ENCODE data around the gene LGR6. TPM values are rescaled to one million over a fixed set of nuclear protein-coding genes. Genes with fewer than 3 reads are reported as not detected.

LGR6 gene
- total RNA-seq, 6 experiments from 2014 or later, result 0.17 to 2.0 (median 1.0) TPM

- Histone ChIP-seq H3K36me3 (no peaks in the 10 kb centered on the region), H3K27ac (no peak overlapping the region), H3K4me1 (no peaks in the 10 kb centered on the region), H3K4me3 (no peak overlapping the region), H3K9me3 (no peaks in the 10 kb centered on the region), H3K27me3 (no peaks in the 10 kb centered on the region)
- WGBS (ENCODE audit: insufficient coverage, low coverage, low lambda C conversion rate, missing lambda C conversion rate), result 11% methylated on average over 9 of the region's 9 CpGs
- intact Hi-C loops (cut with DNase I), result loop anchor here in 1 of 2 donors (5.0 kb wide), 1 partner anchor 128 kb away; no protein-coding TSS in a partner anchor
- DNase-seq, result peak; percentile 78 to 83 (median 82)
- TF ChIP-seq CTCF (IDR thresholded peaks at IDR 0.05) (peak; percentile 86 to 96 (median 92)), POLR2A (IDR thresholded peaks at IDR 0.05) (no peak)
- ATAC-seq, result peak; percentile 89 to 97 (median 94)
Measured at GRCh38 chr1:202315576-202316168, 122.1 kb downstream of the LGR6 start.

- Histone ChIP-seq H3K27me3 (no peaks in the 10 kb centered on the region), H3K27ac (no peak overlapping the region), H3K36me3 (no peaks in the 10 kb centered on the region), H3K4me3 (no peak overlapping the region), H3K9me3 (no peaks in the 10 kb centered on the region), H3K4me1 (no peaks in the 10 kb centered on the region)
- intact Hi-C loops (cut with DNase I), result loop anchor here in 1 of 2 donors (5.0 kb wide), 1 partner anchor 129 kb away; no protein-coding TSS in a partner anchor
- ATAC-seq (no peak), DNase-seq (no peak)
- TF ChIP-seq CTCF (IDR thresholded peaks at IDR 0.05) (no peak), POLR2A (IDR thresholded peaks at IDR 0.05) (no peak)
Measured at GRCh38 chr1:202316186-202316585, 122.6 kb downstream of the LGR6 start.

- intact Hi-C loops (cut with DNase I), result loop anchor here in 1 of 2 donors (5.0 kb wide), 1 partner anchor 131 kb away; no protein-coding TSS in a partner anchor
- ATAC-seq (peak in 2 of 4 donors; percentile 11 to 33), DNase-seq (peak in 1 of 3 donors; percentile 42)
- no peaks in the 10 kb centered on the region for H3K4me1 ChIP-seq
- TF ChIP-seq CTCF (IDR thresholded peaks at IDR 0.05), result no peak
- TF ChIP-seq POLR2A (IDR thresholded peaks at IDR 0.05), result no peak
- no peaks in the 10 kb centered on the region for H3K27me3 ChIP-seq
- no peak overlapping the region for H3K4me3 ChIP-seq
- H3K27ac ChIP-seq, result no peak overlapping the region
- no peaks in the 10 kb centered on the region for H3K9me3 ChIP-seq
- no CpG with 5 or more reads among the region's 52 CpGs for WGBS (ENCODE audit: insufficient coverage, low coverage, low lambda C conversion rate, missing lambda C conversion rate)
- H3K36me3 ChIP-seq, result no peaks in the 10 kb centered on the region
Measured at GRCh38 chr1:202317941-202318925, 124.6 kb downstream of the LGR6 start.

GRCh38 chr1:202319381-202320080 is 125.9 kb downstream of the LGR6 start:
- no peak for ATAC-seq
- TF ChIP-seq POLR2A (IDR thresholded peaks at IDR 0.05) (no peak), CTCF (IDR thresholded peaks at IDR 0.05) (no peak)
- 74% methylated on average over 3 of the region's 4 CpGs for WGBS (ENCODE audit: insufficient coverage, low coverage, low lambda C conversion rate, missing lambda C conversion rate)
- Histone ChIP-seq H3K36me3 (no peaks in the 10 kb centered on the region), H3K9me3 (no peaks in the 10 kb centered on the region), H3K27ac (no peak overlapping the region), H3K4me1 (no peaks in the 10 kb centered on the region), H3K4me3 (no peak overlapping the region), H3K27me3 (no peaks in the 10 kb centered on the region)
- intact Hi-C loops (cut with DNase I), result loop anchor here in 1 of 2 donors (5.0 kb wide), 1 partner anchor 132 kb away; no protein-coding TSS in a partner anchor
- peak in 1 of 3 donors; percentile 25 for DNase-seq

Measured in right lobe of liver (tissue), 6 donors.